ENCODE data around the gene SLC43A3. TPM values are rescaled to one million over a fixed set of nuclear protein-coding genes. Genes with fewer than 3 reads are reported as not detected.

SLC43A3 gene
- total and polyA plus RNA-seq, 2 of the 4 experiments (the other 2 are of a cell fraction): 12.7 to 21.1 TPM

GRCh38 chr11:57396744-57397143 is 30.2 kb downstream of the SLC43A3 start:
- Histone ChIP-seq H4K91ac (ENCODE audit: insufficient read depth, low read depth, low read length) (no peak overlapping the region), H2AK5ac (ENCODE audit: low read depth, low read length) (no peak overlapping the region), H3K79me1 (ENCODE audit: low read depth in 1 of 2, low read length in 2 of 2) (no peaks in the 10 kb centered on the region), H2BK5ac (ENCODE audit: low read depth, low read length, poor library complexity, severe bottlenecking) (no peak overlapping the region), H3K4me1 (ENCODE audit: control insufficient read depth, insufficient read depth, low read length) (no peaks in the 10 kb centered on the region), H4K20me1 (ENCODE audit: insufficient read depth, low read length) (no peaks in the 10 kb centered on the region; the same call in 1 of the 2 replicates), H3K18ac (ENCODE audit: low read depth, low read length) (no peak overlapping the region), H2BK15ac (ENCODE audit: low read depth, low read length) (no peak overlapping the region), H3K4ac (ENCODE audit: low read depth, low read length) (no peak overlapping the region), H2AFZ (replicated peaks; ENCODE audit: low read length, poor library complexity) (no peak overlapping the region), H4K5ac (ENCODE audit: low read depth, low read length) (no peak overlapping the region), H3K27me3 (ENCODE audit: control insufficient read depth, insufficient read depth, low read length) (peaks cover 50% of the 10 kb centered on the region), H3K56ac (ENCODE audit: extremely low read depth, insufficient read depth, low read length) (no peak overlapping the region), H3K27ac (ENCODE audit: insufficient read depth, low read length) (no peak overlapping the region), H3K4me3 (ENCODE audit: insufficient read depth, low read depth, low read length) (no peak overlapping the region), H2AK9ac (replicated peaks; ENCODE audit: low read depth, low read length, poor library complexity) (no peak overlapping the region), H2BK120ac (ENCODE audit: low read depth, low read length) (no peak overlapping the region), H3K14ac (replicated peaks; ENCODE audit: low read depth, low read length) (no peak overlapping the region), H3K9me3 (ENCODE audit: control insufficient read depth, insufficient read depth, low read length) (no peaks in the 10 kb centered on the region), H2BK20ac (ENCODE audit: low read depth, low read length) (no peak overlapping the region), H3K9me1 (ENCODE audit: insufficient read depth, low read length) (no peaks in the 10 kb centered on the region), H3K36me3 (ENCODE audit: control insufficient read depth, insufficient read depth, low read length) (no peaks in the 10 kb centered on the region), H3K9ac (ENCODE audit: low read depth, low read length) (no peak overlapping the region), H3K4me2 (ENCODE audit: low read depth, low read length) (no peak overlapping the region), H4K8ac (ENCODE audit: low read depth in 2 of 2, low read length in 2 of 2) (no peak overlapping the region), H3K23ac (ENCODE audit: low read depth, low read length) (no peak overlapping the region)
- ChIA-PET CTCF (no interaction called here), POLR2A (ENCODE audit: unreplicated experiment) (no interaction called here)
- ATAC-seq (ENCODE audit: low read depth): no peak
- no TSS peak for BruUV-seq (replicated peaks)
- WGBS, 2 experiments (ENCODE audit: extremely low coverage in 2 of 2, insufficient read length in 1 of 2): no CpG with 5 or more reads among the region's 2 CpGs
- TF ChIP-seq RCOR1 (IDR thresholded peaks at IDR 0.05; ENCODE audit: insufficient replicate concordance, low read length) (no peak), MAZ (IDR thresholded peaks at IDR 0.05; ENCODE audit: borderline replicate concordance, low read depth, low read length) (no peak), ELK1 (IDR thresholded peaks at IDR 0.05; ENCODE audit: borderline replicate concordance, low read depth, low read length) (no peak), RFX5 (IDR thresholded peaks at IDR 0.05; ENCODE audit: low read depth, low read length) (no peak), NFE2L2 (IDR thresholded peaks at IDR 0.05; ENCODE audit: low read depth, low read length) (no peak), USF2 (IDR thresholded peaks at IDR 0.05; ENCODE audit: low read depth, low read length) (no peak), MXI1 (IDR thresholded peaks at IDR 0.05; ENCODE audit: borderline replicate concordance, low read depth, low read length) (no peak), CTCF (conservative IDR thresholded peaks at IDR 0.05; ENCODE audit: low read depth, low read length) (no peak), RAD21 (IDR thresholded peaks at IDR 0.05; ENCODE audit: low read length) (no peak), CHD1 (IDR thresholded peaks at IDR 0.05; ENCODE audit: low read depth, low read length) (no peak), BHLHE40 (IDR thresholded peaks at IDR 0.05; ENCODE audit: low read depth, low read length) (no peak), CEBPB (IDR thresholded peaks at IDR 0.05; ENCODE audit: low read depth, low read length) (no peak)
- dilution Hi-C loops (cut with HindIII; ENCODE audit: low sequenced_read_pairs, unreplicated experiment): no loop called here
- in situ Hi-C loops (cut with MboI; ENCODE audit: low sequenced_read_pairs): no loop called here
- intact Hi-C loops (cut with micrococcal nuclease): no loop called here
- DNase-seq: no peak

Data from IMR-90 (cell line).